HepG2 (cell line): ENCODE measurements around the gene MRM3. TPM values are rescaled to one million over a fixed set of nuclear protein-coding genes. Genes with fewer than 3 reads are reported as not detected.
A peak's percentile ranks its signal among the peaks of the same experiment; 100 is the strongest.

ENCODE experiments used
- CSRNP1 ChIP-seq: sonication (generic); formaldehyde crosslinking; IDR thresholded peaks from 2 replicates; pipeline ENCODE4 v1.8.1; 2023; ENCODE audit warnings: mild to moderate bottlenecking, missing genetic modification reagents
- GMEB2 ChIP-seq: IDR thresholded peaks from 2 replicates; pipeline ENCODE4 v1.6.1; 2016; ENCODE audit warnings: missing biosample characterization, missing genetic modification reagents, low read depth
- GPBP1L1 ChIP-seq: sonication (generic); formaldehyde crosslinking; IDR thresholded peaks from 2 replicates; pipeline ENCODE4 v1.5.0; 2020; ENCODE audit warnings: mild to moderate bottlenecking, missing genetic modification reagents
- KIAA2018 ChIP-seq: sonication (generic); formaldehyde crosslinking; IDR thresholded peaks from 2 replicates; pipeline ENCODE4 v1.5.0; 2020; ENCODE audit warnings: mild to moderate bottlenecking, missing genetic modification reagents, borderline replicate concordance
- NFAT5 ChIP-seq: sonication (generic); formaldehyde crosslinking; IDR thresholded peaks from 2 replicates; pipeline ENCODE4 v1.4.0; 2020; ENCODE audit warnings: missing genetic modification reagents
- ZNF383 ChIP-seq: sonication (generic); formaldehyde crosslinking; IDR thresholded peaks from 2 replicates; pipeline ENCODE4 v1.4.0; 2020; ENCODE audit warnings: missing genetic modification reagents, mild to moderate bottlenecking, borderline replicate concordance
- polyA plus RNA-seq, 8 experiments: library from polyadenylated mRNA; depleted of rRNA in 3 of 8; stranded (reverse) in 7 of 8; unstranded in 1 of 8; fragments of >200 nt; fragmentation: Illumina TruSeq in 4 of 8; extraction: Trizol in 4 of 8; gene quantifications; 2 replicates each; pipeline versions ENCODE4 v1.2.1 to v1.2.3, GENCODE V29; 2011 to 2016; ENCODE audit warnings: low read depth in 4 of 8, missing spikeins in 1 of 8, mixed read lengths in 1 of 8; ENCODE audit not compliant: insufficient read depth in 1 of 8
- total RNA-seq, 5 experiments: library from RNA; depleted of rRNA; stranded (reverse); fragments of >200 nt; fragmentation: Illumina TruSeq; extraction: Trizol; gene quantifications; 2 replicates each; pipeline ENCODE4 v1.2.3, GENCODE V29; 2016; ENCODE audit warnings: low read depth in 1 of 5

Gene MRM3
- total and polyA plus RNA-seq, 2 of the 13 experiments (the other 11 are each of a cell fraction or from before 2014, with no cell fraction given) = 12.3 to 25.5 TPM

- TF ChIP-seq KIAA2018 (CRISPR knock-in tag) = peak; percentile 89; the same call in 1 of the 2 replicates
- peak; percentile 85 for TF ChIP-seq GMEB2 (CRISPR knock-in tag)
- 0 out of 2 replicates have a peak, but pooled peaks have one; percentile 44 for TF ChIP-seq ZNF383
- TF ChIP-seq NFAT5 (CRISPR knock-in tag) = 0 out of 2 replicates have a peak, but pooled peaks have one; percentile 31
- no peak for TF ChIP-seq GPBP1L1 (CRISPR knock-in tag)
- no peak; the same call in 1 of the 2 replicates for TF ChIP-seq CSRNP1 (CRISPR knock-in tag)
These were observed at the start of gene MRM3, which contains the start of gene GLOD4 (continued) for GRCh38 chr17:781805-782731.
